Measurements from ENCODE around the gene SPTBN5.
A peak's percentile ranks its signal among the peaks of the same experiment; 100 is the strongest.

GRCh38 chr15:41921167-41921566 lies 27.3 kb upstream of the SPTBN5 start:
- TF ChIP-seq CTCF (IDR thresholded peaks at IDR 0.05) (no peak), POLR2A (IDR thresholded peaks at IDR 0.05) (peak in 1 of 3 donors; percentile 21)
